GM23338 (cell line): ENCODE results near the gene SLC2A11. TPM values are rescaled to one million over a fixed set of nuclear protein-coding genes. Genes with fewer than 3 reads are reported as not detected.
A peak's percentile ranks its signal among the peaks of the same experiment; 100 is the strongest.

Experiments
- ATAC-seq: fragments of 200-7000 bp; cut with Tn5 transposase; 3 replicates; pipeline ENCODE4 v1.9.1; 2020
- DNase-seq: peaks from one replicate; pipeline ENCODE4 v3.0.0-alpha.2; 2015; ENCODE audit warnings: low spot score
- H2AFZ ChIP-seq: fragments of 200-600 bp; sonication (generic); 2 replicates; pipeline ENCODE4 v1.8.0; 2016; ENCODE audit warnings: antibody characterized with exemption, mild to moderate bottlenecking, moderate library complexity
- H3F3A ChIP-seq: fragments of 200-600 bp; sonication (generic); replicated peaks from 2 replicates; pipeline ENCODE4 v1.8.0; 2017; ENCODE audit warnings: antibody characterized with exemption, mixed run types, low read depth
- H3K27ac ChIP-seq: fragments of 200-600 bp; sonication (generic); 2 replicates; pipeline ENCODE4 v1.6.1; 2016; ENCODE audit warnings: low read depth
- H3K27me3 ChIP-seq: fragments of 200-600 bp; sonication (generic); 2 replicates; pipeline ENCODE4 v1.8.0; 2016; ENCODE audit warnings: mild to moderate bottlenecking, mixed run types, moderate library complexity; ENCODE audit not compliant: insufficient read depth
- H3K36me3 ChIP-seq: fragments of 200-600 bp; sonication (generic); 2 replicates; pipeline ENCODE4 v1.8.0; 2016; ENCODE audit warnings: mild to moderate bottlenecking; ENCODE audit not compliant: insufficient read depth
- H3K4me1 ChIP-seq: fragments of 200-600 bp; sonication (generic); 2 replicates; pipeline ENCODE4 v1.8.0; 2016; ENCODE audit warnings: mild to moderate bottlenecking, moderate library complexity; ENCODE audit not compliant: insufficient read depth
- H3K4me2 ChIP-seq: fragments of 200-600 bp; sonication (generic); 2 replicates; pipeline ENCODE4 v1.7.1; 2017; ENCODE audit warnings: mixed run types
- H3K4me3 ChIP-seq: fragments of 200-600 bp; sonication (generic); 2 replicates; pipeline ENCODE4 v1.6.1; 2016; ENCODE audit warnings: mixed run types
- H3K79me2 ChIP-seq: fragments of 200-600 bp; sonication (generic); replicated peaks from 2 replicates; pipeline ENCODE4 v1.8.0; 2017; ENCODE audit warnings: mild to moderate bottlenecking; ENCODE audit not compliant: insufficient read depth
- H3K9me2 ChIP-seq: fragments of 200-600 bp; sonication (generic); 2 replicates; pipeline ENCODE4 v1.8.0; 2017; ENCODE audit not compliant: insufficient read depth
- H4K20me1 ChIP-seq: fragments of 200-600 bp; sonication (generic); replicated peaks from 2 replicates; pipeline ENCODE4 v1.8.0; 2017; ENCODE audit warnings: mild to moderate bottlenecking; ENCODE audit not compliant: insufficient read depth
- H3K27ac Mint-ChIP-seq: 2 replicates; pipeline ENCODE4 v1.8.0; 2020; ENCODE audit warnings: inconsistent platforms, mild to moderate bottlenecking, moderate library complexity, mixed read lengths
- H3K27me3 Mint-ChIP-seq: 3 replicates; pipeline ENCODE4 v1.8.0; 2022; ENCODE audit warnings: low read depth, mild to moderate bottlenecking, moderate library complexity, mixed read lengths, inconsistent platforms; ENCODE audit not compliant: insufficient read depth, poor library complexity
- H3K36me3 Mint-ChIP-seq: 3 replicates; pipeline ENCODE4 v1.8.0; 2021; ENCODE audit warnings: low read depth, mild to moderate bottlenecking, inconsistent platforms, moderate library complexity, mixed read lengths
- H3K4me1 Mint-ChIP-seq: 3 replicates; pipeline ENCODE4 v1.8.0; 2020; ENCODE audit warnings: mild to moderate bottlenecking, inconsistent platforms, mixed read lengths
- H3K4me3 Mint-ChIP-seq: 3 replicates; pipeline ENCODE4 v1.8.0; 2021; ENCODE audit warnings: moderate library complexity, mild to moderate bottlenecking, inconsistent platforms, mixed read lengths
- H3K9me3 Mint-ChIP-seq: 3 replicates; pipeline ENCODE4 v1.8.0; 2020; ENCODE audit warnings: moderate library complexity, mild to moderate bottlenecking, inconsistent platforms, mixed read lengths
- CREB1 ChIP-seq: fragments of 250-450 bp; sonication (Bioruptor Pico); IDR thresholded peaks from 2 replicates; pipeline ENCODE4 v1.5.0; 2020; ENCODE audit warnings: low read depth, mild to moderate bottlenecking, moderate library complexity
- CTCF ChIP-seq, 2 experiments: fragments of 200-600 bp in 1 of 2; sonication (generic) in 1 of 2; conservative IDR thresholded peaks; 2 replicates each; pipeline versions ENCODE4 v1.5.1 to v1.6.1; 2016 to 2017; ENCODE audit warnings: antibody characterized with exemption in 2 of 2, low read depth in 2 of 2, mild to moderate bottlenecking in 2 of 2, moderate library complexity in 1 of 2
- ETS1 ChIP-seq: IDR thresholded peaks from 2 replicates; pipeline ENCODE4 v1.6.1; 2016; ENCODE audit warnings: antibody characterized with exemption
- EZH2 ChIP-seq: fragments of 200-600 bp; sonication (generic); IDR thresholded peaks from one replicate; pipeline ENCODE4 v1.8.0; 2017; ENCODE audit warnings: antibody characterized with exemption, mild to moderate bottlenecking, low read depth; ENCODE audit not compliant: unreplicated experiment
- EZH2phosphoT487 ChIP-seq: fragments of 200-600 bp; sonication (generic); IDR thresholded peaks from one replicate; pipeline ENCODE4 v1.8.1; 2018; ENCODE audit warnings: antibody characterized with exemption; ENCODE audit not compliant: unreplicated experiment
- JUNB ChIP-seq: IDR thresholded peaks from one replicate; pipeline ENCODE4 v1.6.1; 2016; ENCODE audit warnings: antibody characterized with exemption; ENCODE audit not compliant: unreplicated experiment
- NANOG ChIP-seq: IDR thresholded peaks from 2 replicates; pipeline ENCODE4 v1.6.1; 2016; ENCODE audit warnings: antibody characterized with exemption, borderline replicate concordance
- POLR2AphosphoS5 ChIP-seq: IDR thresholded peaks from 2 replicates; pipeline ENCODE4 v1.6.1; 2016; ENCODE audit warnings: antibody characterized with exemption, low read depth
- REST ChIP-seq: IDR thresholded peaks from one replicate; pipeline ENCODE4 v1.6.1; 2018; ENCODE audit warnings: antibody characterized with exemption; ENCODE audit not compliant: unreplicated experiment
- STAT1 ChIP-seq: IDR thresholded peaks from one replicate; pipeline ENCODE4 v1.6.1; 2016; ENCODE audit warnings: antibody characterized with exemption; ENCODE audit not compliant: unreplicated experiment
- ZNF114 ChIP-seq: fragments of 250-450 bp; sonication (Bioruptor Pico); IDR thresholded peaks from 2 replicates; pipeline ENCODE4 v1.5.0; 2020; ENCODE audit warnings: mild to moderate bottlenecking, moderate library complexity
- ZNF331 ChIP-seq: fragments of 250-450 bp; sonication (Bioruptor Pico); IDR thresholded peaks from 2 replicates; pipeline ENCODE4 v1.5.0; 2020; ENCODE audit warnings: low read depth, mild to moderate bottlenecking, moderate library complexity
- ZNF462 ChIP-seq: fragments of 250-450 bp; sonication (Bioruptor Pico); IDR thresholded peaks from 2 replicates; pipeline ENCODE4 v1.5.0; 2020; ENCODE audit warnings: mild to moderate bottlenecking, moderate library complexity
- polyA plus RNA-seq: library from polyadenylated mRNA; unstranded; fragments of >200 nt; fragmentation: Nextera tagmentation; extraction: Ambion mirVana; gene quantifications from 2 replicates; pipeline ENCODE4 v1.2.1, GENCODE V29; 2016
- total RNA-seq: library from RNA; depleted of rRNA; stranded (reverse); fragments of >200 nt; shearing (Covaris generic); gene quantifications from 2 replicates; pipeline ENCODE4 v1.2.3, GENCODE V29; 2014

Gene SLC2A11
- total and polyA plus RNA-seq, 2 experiments from 2014 or later: 7.1 to 21.8 TPM

GRCh38 chr22:23892706-23893105 lies 35.0 kb downstream of the SLC2A11 start:
- TF ChIP-seq ETS1: no peak
- no peak for TF ChIP-seq CTCF (conservative IDR thresholded peaks at IDR 0.05; ENCODE audit: low read depth in 2 of 2)
- no peak for TF ChIP-seq JUNB
- no peak for TF ChIP-seq REST
- no peak for TF ChIP-seq POLR2AphosphoS5
- TF ChIP-seq EZH2phosphoT487: no peak
- TF ChIP-seq CREB1 (CRISPR knock-in tag): no peak
- TF ChIP-seq ZNF331 (CRISPR knock-in tag): no peak
- TF ChIP-seq EZH2: no peak
- TF ChIP-seq NANOG: no peak
- TF ChIP-seq ZNF114 (CRISPR knock-in tag): no peak
- no peak for TF ChIP-seq ZNF462 (CRISPR knock-in tag)
- no peak for TF ChIP-seq STAT1
- H3K4me3 ChIP-seq: no peak overlapping the region
- no peak for ATAC-seq

More at GRCh38 chr22:23892706-23893105, 35.0 kb downstream of the SLC2A11 start:
- H3K27me3 Mint-ChIP-seq: peaks cover 38% of the 10 kb centered on the region
- H3K9me3 Mint-ChIP-seq: peaks cover 30% of the 10 kb centered on the region
- H3K4me1 ChIP-seq: peaks cover 13% of the 10 kb centered on the region; the same call in 1 of the 2 replicates
- peak overlapping the region; percentile 58 for H3K4me3 Mint-ChIP-seq
- H2AFZ ChIP-seq: no peak overlapping the region
- no peak overlapping the region for H3K27ac ChIP-seq
- no peak for DNase-seq
- H3K79me2 ChIP-seq: peaks cover 12% of the 10 kb centered on the region
- peaks cover 37% of the 10 kb centered on the region for H3K4me1 Mint-ChIP-seq
- no peaks in the 10 kb centered on the region for H3K9me2 ChIP-seq
- peaks cover 2% of the 10 kb centered on the region; the same call in 1 of the 2 replicates for H4K20me1 ChIP-seq
- peaks cover 32% of the 10 kb centered on the region for H3F3A ChIP-seq
- H3K36me3 Mint-ChIP-seq: peaks cover 53% of the 10 kb centered on the region
- no peak overlapping the region for H3K27ac Mint-ChIP-seq
- H3K27me3 ChIP-seq: no peaks in the 10 kb centered on the region
- H3K36me3 ChIP-seq: peaks cover 6% of the 10 kb centered on the region
- peak overlapping the region; percentile 99; the same call in 1 of the 2 replicates for H3K4me2 ChIP-seq
